ENCODE results near the gene NEURL3. TPM values are rescaled to one million over a fixed set of nuclear protein-coding genes. Genes with fewer than 3 reads are reported as not detected.

Gene NEURL3
- total RNA-seq, 1 donor, result not detected

- Histone ChIP-seq H3K4me1 (ENCODE audit: insufficient read depth, low read length) (no peaks in the 10 kb centered on the region), H3K79me2 (ENCODE audit: insufficient read depth, low read length) (no peaks in the 10 kb centered on the region), H3K4me3 (ENCODE audit: insufficient read depth, low read length) (no peak overlapping the region), H4K20me1 (ENCODE audit: insufficient read depth, low read length) (no peaks in the 10 kb centered on the region), H3K36me3 (ENCODE audit: insufficient read depth, low read length) (no peaks in the 10 kb centered on the region), H3K27ac (ENCODE audit: low read depth, low read length) (no peak overlapping the region), H3K9me3 (ENCODE audit: low read depth, low read length) (no peaks in the 10 kb centered on the region), H3K4me2 (ENCODE audit: insufficient read depth, low read length) (no peak overlapping the region), H2AFZ (ENCODE audit: low read length) (no peak overlapping the region), H3K27me3 (ENCODE audit: insufficient read depth, low read length) (peaks cover 55% of the 10 kb centered on the region)
- no peak for TF ChIP-seq CTCF (IDR thresholded peaks at IDR 0.05; ENCODE audit: extremely low read depth, low read depth, low read length)
- no peak for DNase-seq (ENCODE audit: insufficient read length, low spot score, missing footprints)
Measured at GRCh38 chr2:96498021-96498431, 7.1 kb downstream of the NEURL3 start.

GRCh38 chr2:96495982-96496629, 9.1 kb downstream of the NEURL3 start:
- Histone ChIP-seq H2AFZ (ENCODE audit: low read length) (no peak overlapping the region), H3K27ac (ENCODE audit: low read depth, low read length) (no peak overlapping the region), H3K4me2 (ENCODE audit: insufficient read depth, low read length) (no peak overlapping the region), H3K9me3 (ENCODE audit: low read depth, low read length) (no peaks in the 10 kb centered on the region), H4K20me1 (ENCODE audit: insufficient read depth, low read length) (no peaks in the 10 kb centered on the region), H3K36me3 (ENCODE audit: insufficient read depth, low read length) (no peaks in the 10 kb centered on the region), H3K79me2 (ENCODE audit: insufficient read depth, low read length) (no peaks in the 10 kb centered on the region), H3K4me1 (ENCODE audit: insufficient read depth, low read length) (no peaks in the 10 kb centered on the region), H3K4me3 (ENCODE audit: insufficient read depth, low read length) (no peak overlapping the region), H3K27me3 (ENCODE audit: insufficient read depth, low read length) (peaks cover 55% of the 10 kb centered on the region)
- TF ChIP-seq CTCF (IDR thresholded peaks at IDR 0.05; ENCODE audit: extremely low read depth, low read depth, low read length), result no peak
- DNase-seq (ENCODE audit: insufficient read length, low spot score, missing footprints), result no peak

GRCh38 chr2:96494188-96494587, 11.0 kb downstream of the NEURL3 start:
- TF ChIP-seq CTCF (IDR thresholded peaks at IDR 0.05; ENCODE audit: extremely low read depth, low read depth, low read length), result no peak
- Histone ChIP-seq H3K4me2 (ENCODE audit: insufficient read depth, low read length) (no peak overlapping the region), H3K36me3 (ENCODE audit: insufficient read depth, low read length) (no peaks in the 10 kb centered on the region), H3K4me3 (ENCODE audit: insufficient read depth, low read length) (no peak overlapping the region), H2AFZ (ENCODE audit: low read length) (no peak overlapping the region), H3K27me3 (ENCODE audit: insufficient read depth, low read length) (peaks cover 36% of the 10 kb centered on the region), H3K4me1 (ENCODE audit: insufficient read depth, low read length) (no peaks in the 10 kb centered on the region), H3K79me2 (ENCODE audit: insufficient read depth, low read length) (no peaks in the 10 kb centered on the region), H3K27ac (ENCODE audit: low read depth, low read length) (no peak overlapping the region), H3K9me3 (ENCODE audit: low read depth, low read length) (no peaks in the 10 kb centered on the region), H4K20me1 (ENCODE audit: insufficient read depth, low read length) (no peaks in the 10 kb centered on the region)
- DNase-seq (ENCODE audit: insufficient read length, low spot score, missing footprints), result no peak

GRCh38 chr2:96493072-96493471, 12.1 kb downstream of the NEURL3 start:
- peaks cover 31% of the 10 kb centered on the region for H3K27me3 ChIP-seq (ENCODE audit: insufficient read depth, low read length)
- no peak overlapping the region for H3K4me3 ChIP-seq (ENCODE audit: insufficient read depth, low read length)
- TF ChIP-seq CTCF (IDR thresholded peaks at IDR 0.05; ENCODE audit: extremely low read depth, low read depth, low read length), result no peak
- no peak overlapping the region for H3K27ac ChIP-seq (ENCODE audit: low read depth, low read length)
- H3K4me2 ChIP-seq (ENCODE audit: insufficient read depth, low read length), result no peak overlapping the region
- H3K9me3 ChIP-seq (ENCODE audit: low read depth, low read length), result no peaks in the 10 kb centered on the region
- no peaks in the 10 kb centered on the region for H3K36me3 ChIP-seq (ENCODE audit: insufficient read depth, low read length)
- no peaks in the 10 kb centered on the region for H3K79me2 ChIP-seq (ENCODE audit: insufficient read depth, low read length)
- H3K4me1 ChIP-seq (ENCODE audit: insufficient read depth, low read length), result no peaks in the 10 kb centered on the region
- H4K20me1 ChIP-seq (ENCODE audit: insufficient read depth, low read length), result no peaks in the 10 kb centered on the region
- no peak for DNase-seq (ENCODE audit: insufficient read length, low spot score, missing footprints)
- H2AFZ ChIP-seq (ENCODE audit: low read length), result no peak overlapping the region
